GM19395 (cell line): ENCODE data around the gene MRPL28.

ENCODE experiments used
- ATAC-seq: cut with Tn5 transposase; IDR thresholded peaks from one replicate; pipeline ENCODE4 v1.9.1; 2021; ENCODE audit warnings: mild to moderate bottlenecking, moderate library complexity; ENCODE audit not compliant: unreplicated experiment

MRPL28 gene

DNA sequence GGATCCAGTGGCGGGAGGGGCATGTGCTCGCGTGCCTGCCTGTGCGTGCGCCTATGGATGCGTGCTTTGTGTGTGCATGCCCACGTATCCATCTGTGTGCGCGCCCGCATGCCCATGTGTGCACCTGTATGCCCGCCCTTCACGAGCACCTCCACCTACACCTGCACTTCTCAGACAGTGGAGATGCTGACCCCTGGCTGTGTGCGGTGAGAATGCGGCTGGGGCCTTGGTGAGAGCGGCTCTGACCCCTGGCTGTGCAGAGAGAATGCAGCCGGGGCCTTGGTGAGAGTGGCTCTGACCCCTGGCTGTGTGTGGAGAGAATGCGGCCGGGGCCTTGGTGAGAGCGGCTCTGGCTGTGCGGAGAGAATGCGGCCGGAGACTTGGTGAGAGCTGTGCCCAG is 51.7 kb downstream of the MRPL28 start:
- ATAC-seq, result no peak

DNA sequence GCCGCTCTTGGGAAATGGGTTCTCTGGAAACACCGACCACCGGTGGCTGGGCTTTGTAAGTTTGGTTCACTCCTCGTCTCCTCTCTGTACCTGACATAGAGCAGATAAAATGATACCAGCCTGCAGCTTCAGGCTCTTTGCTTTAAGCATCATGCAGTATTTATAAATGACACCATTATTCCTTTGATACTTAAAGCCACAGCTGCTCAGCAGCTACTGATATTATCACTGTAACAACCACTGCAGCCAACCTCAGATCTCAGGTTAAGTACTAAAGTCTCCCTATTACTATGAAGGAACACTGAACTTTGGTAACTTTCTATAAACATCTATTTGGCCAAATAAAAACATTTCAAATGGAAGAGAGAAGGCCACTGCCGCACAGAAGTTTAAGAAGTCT is 52.8 kb downstream of the MRPL28 start:
- ATAC-seq, result no peak
